ENCODE measurements around the gene IGFN1. TPM values are rescaled to one million over a fixed set of nuclear protein-coding genes. Genes with fewer than 3 reads are reported as not detected.

The IGFN1 gene
- total RNA-seq, 1 experiment from 2014 or later: not detected

DNA sequence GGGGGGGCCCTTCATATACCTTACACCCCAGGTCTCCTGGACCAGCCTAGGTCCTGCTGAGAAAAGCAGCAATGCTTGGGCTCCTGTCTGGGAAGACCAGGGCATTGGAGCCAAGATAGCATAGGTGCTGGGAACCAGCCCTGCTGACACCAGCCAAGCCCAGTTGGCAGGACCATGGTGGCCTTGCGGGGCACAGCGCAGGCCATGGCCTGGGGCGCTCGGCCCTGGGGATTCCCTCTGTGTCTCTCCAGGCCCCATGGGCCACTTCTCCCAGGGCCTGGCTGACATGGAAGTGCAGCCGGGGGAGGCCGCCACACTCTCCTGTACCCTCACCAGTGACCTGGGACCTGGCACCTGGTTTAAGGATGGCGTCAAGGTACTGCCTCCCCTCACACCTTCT lies 23.3 kb downstream of the IGFN1 start:
- Histone ChIP-seq H3K27ac (ENCODE audit: insufficient read length, low read depth, low read length) (no peak overlapping the region), H4K91ac (ENCODE audit: insufficient read length, low read depth, low read length) (no peak overlapping the region), H3K4ac (ENCODE audit: low read depth, low read length) (no peak overlapping the region), H3K9me3 (ENCODE audit: control insufficient read depth, low read depth, low read length) (no peaks in the 10 kb centered on the region), H3K79me2 (ENCODE audit: insufficient read depth, low read length) (no peaks in the 10 kb centered on the region), H4K20me1 (ENCODE audit: control insufficient read depth, insufficient read depth, insufficient read length) (no peaks in the 10 kb centered on the region), H2AK5ac (ENCODE audit: insufficient read length, low read length) (no peak overlapping the region), H3K56ac (ENCODE audit: insufficient read length, low read depth, low read length) (no peak overlapping the region), H3K79me1 (ENCODE audit: insufficient read depth, low read depth, low read length, poor library complexity, severe bottlenecking) (no peaks in the 10 kb centered on the region), H3K4me1 (ENCODE audit: insufficient read depth, low read length) (no peaks in the 10 kb centered on the region), H2BK120ac (ENCODE audit: low read depth, low read length, poor library complexity, severe bottlenecking) (no peak overlapping the region), H2BK12ac (ENCODE audit: insufficient read length, low read depth, low read length) (no peak overlapping the region), H4K5ac (ENCODE audit: insufficient read length, low read depth, low read length) (no peak overlapping the region), H3K27me3 (ENCODE audit: insufficient read depth, low read length) (no peaks in the 10 kb centered on the region), H2BK20ac (ENCODE audit: low read depth, low read length, poor library complexity, severe bottlenecking) (no peak overlapping the region), H3T11ph (ENCODE audit: low read length) (no peak overlapping the region), H3K18ac (ENCODE audit: insufficient read length, low read depth, low read length) (no peak overlapping the region), H3K9ac (ENCODE audit: extremely low read depth, insufficient read length, low read length) (no peak overlapping the region), H2BK5ac (ENCODE audit: insufficient read length, low read length) (no peak overlapping the region), H4K8ac (replicated peaks; ENCODE audit: insufficient read length, low read depth, low read length) (no peak overlapping the region), H3K14ac (ENCODE audit: insufficient read depth, low read length) (no peak overlapping the region), H2AFZ (ENCODE audit: low read length) (no peak overlapping the region), H3K23me2 (ENCODE audit: insufficient read length, low read depth, low read length, poor library complexity, severe bottlenecking) (no peaks in the 10 kb centered on the region), H2BK15ac (ENCODE audit: low read depth, low read length) (no peak overlapping the region), H3K4me2 (ENCODE audit: insufficient read depth, insufficient read length, low read length) (no peak overlapping the region), H3K23ac (ENCODE audit: insufficient read length, low read depth, low read length) (no peak overlapping the region)
- H3K36me3 Mint-ChIP-seq (ENCODE audit: insufficient read depth in 1 of 3, low read depth in 3 of 3): no peaks in the 10 kb centered on the region; a peak in 1 of 7 replicates
- no peak overlapping the region for H3K27ac Mint-ChIP-seq
- TF ChIP-seq, protein P1, sequence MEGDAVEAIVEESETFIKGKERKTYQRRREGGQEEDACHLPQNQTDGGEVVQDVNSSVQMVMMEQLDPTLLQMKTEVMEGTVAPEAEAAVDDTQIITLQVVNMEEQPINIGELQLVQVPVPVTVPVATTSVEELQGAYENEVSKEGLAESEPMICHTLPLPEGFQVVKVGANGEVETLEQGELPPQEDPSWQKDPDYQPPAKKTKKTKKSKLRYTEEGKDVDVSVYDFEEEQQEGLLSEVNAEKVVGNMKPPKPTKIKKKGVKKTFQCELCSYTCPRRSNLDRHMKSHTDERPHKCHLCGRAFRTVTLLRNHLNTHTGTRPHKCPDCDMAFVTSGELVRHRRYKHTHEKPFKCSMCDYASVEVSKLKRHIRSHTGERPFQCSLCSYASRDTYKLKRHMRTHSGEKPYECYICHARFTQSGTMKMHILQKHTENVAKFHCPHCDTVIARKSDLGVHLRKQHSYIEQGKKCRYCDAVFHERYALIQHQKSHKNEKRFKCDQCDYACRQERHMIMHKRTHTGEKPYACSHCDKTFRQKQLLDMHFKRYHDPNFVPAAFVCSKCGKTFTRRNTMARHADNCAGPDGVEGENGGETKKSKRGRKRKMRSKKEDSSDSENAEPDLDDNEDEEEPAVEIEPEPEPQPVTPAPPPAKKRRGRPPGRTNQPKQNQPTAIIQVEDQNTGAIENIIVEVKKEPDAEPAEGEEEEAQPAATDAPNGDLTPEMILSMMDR (conservative IDR thresholded peaks at IDR 0.05): no peak
- H3K9me3 Mint-ChIP-seq: no peaks in the 10 kb centered on the region
- WGBS (ENCODE audit: extremely low coverage, insufficient read length, low lambda C conversion rate): no CpG with 5 or more reads among the region's 7 CpGs
- peaks cover 26% of the 10 kb centered on the region for H3K27me3 Mint-ChIP-seq (ENCODE audit: low read depth)
- H3K4me3 Mint-ChIP-seq: no peak overlapping the region
- peaks cover 6 to 9% of the 10 kb centered on the region in 2 experiments; a peak in 3 of 4 replicates for H3K4me1 Mint-ChIP-seq
- no peak for DNase-seq
